Fibroblast of gingiva (primary cell): ENCODE data around the gene FCRL6.

Experiments
- DNase-seq: peaks from one replicate; pipeline ENCODE4 v3.0.0-alpha.2; 2011; ENCODE audit warnings: low read depth

Gene FCRL6

GRCh38 chr1:159864262-159864661 lies 62.1 kb downstream of the FCRL6 start:
- no peak for DNase-seq
